ENCODE results near the gene RNASEH2A. TPM values are rescaled to one million over a fixed set of nuclear protein-coding genes. Genes with fewer than 3 reads are reported as not detected.

The RNASEH2A gene
- total RNA-seq, 4 donors from 2014 or later, result 2.3 to 18.9 (median 3.1) TPM

DNA sequence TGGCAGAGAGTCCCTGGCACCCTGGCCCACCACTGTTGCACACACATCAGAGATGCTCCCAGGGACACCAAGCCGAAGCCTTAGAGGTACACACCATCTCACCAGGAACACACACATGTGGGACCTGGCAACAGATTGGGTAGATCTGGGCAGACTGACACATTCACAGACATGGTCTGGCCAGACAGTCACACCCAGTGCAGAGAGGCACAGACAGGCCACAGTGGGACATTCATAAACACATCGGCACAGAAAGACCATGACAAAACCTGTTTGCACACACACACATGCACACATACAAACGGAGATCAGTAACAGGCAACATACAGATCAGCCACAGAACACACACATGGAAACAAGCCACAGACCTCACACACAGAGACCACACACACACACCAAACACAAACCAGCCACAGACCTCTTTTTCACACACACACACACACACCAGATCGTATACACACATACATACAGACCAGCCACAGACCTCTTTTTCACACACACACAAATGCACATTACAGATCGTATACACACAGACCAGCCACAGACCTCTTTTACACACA is 21.4 kb upstream of the RNASEH2A start:
- peaks cover 0 to 18% of the 10 kb centered on the region in 2 donors for H3K4me1 ChIP-seq
- H3K9me3 ChIP-seq, result no peaks in the 10 kb centered on the region
- H3K4me3 ChIP-seq, result no peak overlapping the region
- no peak for TF ChIP-seq POLR2A (IDR thresholded peaks at IDR 0.05)
- TF ChIP-seq, protein P1, sequence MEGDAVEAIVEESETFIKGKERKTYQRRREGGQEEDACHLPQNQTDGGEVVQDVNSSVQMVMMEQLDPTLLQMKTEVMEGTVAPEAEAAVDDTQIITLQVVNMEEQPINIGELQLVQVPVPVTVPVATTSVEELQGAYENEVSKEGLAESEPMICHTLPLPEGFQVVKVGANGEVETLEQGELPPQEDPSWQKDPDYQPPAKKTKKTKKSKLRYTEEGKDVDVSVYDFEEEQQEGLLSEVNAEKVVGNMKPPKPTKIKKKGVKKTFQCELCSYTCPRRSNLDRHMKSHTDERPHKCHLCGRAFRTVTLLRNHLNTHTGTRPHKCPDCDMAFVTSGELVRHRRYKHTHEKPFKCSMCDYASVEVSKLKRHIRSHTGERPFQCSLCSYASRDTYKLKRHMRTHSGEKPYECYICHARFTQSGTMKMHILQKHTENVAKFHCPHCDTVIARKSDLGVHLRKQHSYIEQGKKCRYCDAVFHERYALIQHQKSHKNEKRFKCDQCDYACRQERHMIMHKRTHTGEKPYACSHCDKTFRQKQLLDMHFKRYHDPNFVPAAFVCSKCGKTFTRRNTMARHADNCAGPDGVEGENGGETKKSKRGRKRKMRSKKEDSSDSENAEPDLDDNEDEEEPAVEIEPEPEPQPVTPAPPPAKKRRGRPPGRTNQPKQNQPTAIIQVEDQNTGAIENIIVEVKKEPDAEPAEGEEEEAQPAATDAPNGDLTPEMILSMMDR (IDR thresholded peaks at IDR 0.05), result no peak
- no peaks in the 10 kb centered on the region for H3K36me3 ChIP-seq
- no peak for DNase-seq
- peak overlapping the region; percentile 98 to 100 for H3K27ac ChIP-seq
- intact Hi-C loops (cut with DNase I; ENCODE audit: low total_unique reads), result no loop called here
- no peaks in the 10 kb centered on the region for H3K27me3 ChIP-seq

DNA sequence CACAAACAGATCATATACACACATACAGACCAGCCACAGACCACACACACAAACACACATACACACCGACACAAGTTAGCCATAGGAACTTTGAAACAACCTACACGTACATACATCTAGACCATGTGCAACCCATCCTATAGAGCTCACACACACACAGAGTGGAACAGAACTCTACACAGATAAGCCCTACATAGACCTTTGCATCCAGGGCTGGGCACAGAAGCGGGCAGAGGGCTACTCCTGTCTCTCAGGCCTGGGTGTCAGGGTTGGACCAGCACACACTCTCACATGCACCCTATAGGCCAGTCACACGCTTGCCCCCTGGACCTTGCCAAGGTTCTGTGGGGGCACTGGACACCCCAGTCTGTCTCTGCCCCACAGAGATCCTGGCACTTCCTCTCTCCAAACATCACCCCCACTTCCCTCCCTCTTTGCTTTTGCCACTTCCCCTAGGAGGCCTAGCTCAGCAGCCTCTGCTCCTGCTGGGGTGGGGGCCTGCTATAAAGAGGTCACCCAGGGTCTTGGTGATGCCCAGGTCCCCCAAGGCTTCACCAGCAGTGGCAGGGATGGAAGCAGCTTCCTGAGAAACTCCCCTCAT is 20.9 kb upstream of the RNASEH2A start:
- Histone ChIP-seq H3K27ac (peak overlapping the region; percentile 98 to 100), H3K9me3 (no peaks in the 10 kb centered on the region), H3K4me1 (peaks cover 0 to 18% of the 10 kb centered on the region in 2 donors), H3K36me3 (no peaks in the 10 kb centered on the region), H3K4me3 (no peak overlapping the region), H3K27me3 (no peaks in the 10 kb centered on the region)
- DNase-seq, result no peak
- no peak for TF ChIP-seq POLR2A (IDR thresholded peaks at IDR 0.05)
- intact Hi-C loops (cut with DNase I; ENCODE audit: low total_unique reads), result no loop called here

DNA sequence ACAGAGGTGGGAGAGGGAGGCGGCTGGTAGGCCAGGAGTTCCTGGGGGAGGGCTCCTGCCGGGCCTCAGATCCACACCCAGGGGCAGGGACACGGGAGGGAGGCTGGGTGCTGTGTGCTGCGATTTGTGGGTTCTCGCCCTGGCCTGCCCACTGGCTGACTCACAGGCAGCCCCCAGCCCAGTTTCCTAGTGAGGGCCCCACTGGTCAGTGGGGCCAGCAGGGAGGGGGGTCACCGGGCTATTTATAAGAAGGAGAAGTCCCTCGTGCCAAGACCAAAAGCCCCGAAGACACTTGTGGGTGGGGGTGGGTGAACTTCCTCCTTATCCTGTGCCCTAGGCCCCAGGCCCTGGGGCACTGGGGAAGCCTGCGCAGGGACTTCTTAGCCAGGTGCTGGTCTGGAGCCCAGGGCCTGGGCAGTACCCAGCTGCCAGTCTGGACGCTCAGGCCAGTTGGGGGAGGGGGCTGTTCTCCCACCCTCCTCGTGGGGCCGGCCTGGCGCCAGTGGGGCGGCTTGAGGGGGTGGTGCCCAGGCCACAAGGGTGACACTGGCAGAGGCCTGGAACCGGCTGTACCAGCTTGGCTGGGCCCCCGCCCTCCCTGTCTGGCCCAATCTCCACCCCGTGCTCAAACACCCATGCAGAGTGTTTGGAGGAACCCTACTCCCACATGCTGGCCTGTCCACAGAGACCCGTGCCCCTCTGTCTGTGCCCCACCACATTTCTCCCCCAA is 20.1 kb upstream of the RNASEH2A start:
- intact Hi-C loops (cut with DNase I; ENCODE audit: low total_unique reads), result no loop called here
- no peaks in the 10 kb centered on the region for H3K36me3 ChIP-seq
- peak overlapping the region; percentile 98 to 100 for H3K27ac ChIP-seq
- no peaks in the 10 kb centered on the region for H3K27me3 ChIP-seq
- no peak for DNase-seq
- peak in 1 of 2 donors; percentile 40 for TF ChIP-seq POLR2A (IDR thresholded peaks at IDR 0.05)
- TF ChIP-seq, protein P1 (IDR thresholded peaks at IDR 0.05), result no peak
- H3K9me3 ChIP-seq, result no peaks in the 10 kb centered on the region
- peaks cover 0 to 18% of the 10 kb centered on the region in 2 donors for H3K4me1 ChIP-seq
- H3K4me3 ChIP-seq, result no peak overlapping the region

DNA sequence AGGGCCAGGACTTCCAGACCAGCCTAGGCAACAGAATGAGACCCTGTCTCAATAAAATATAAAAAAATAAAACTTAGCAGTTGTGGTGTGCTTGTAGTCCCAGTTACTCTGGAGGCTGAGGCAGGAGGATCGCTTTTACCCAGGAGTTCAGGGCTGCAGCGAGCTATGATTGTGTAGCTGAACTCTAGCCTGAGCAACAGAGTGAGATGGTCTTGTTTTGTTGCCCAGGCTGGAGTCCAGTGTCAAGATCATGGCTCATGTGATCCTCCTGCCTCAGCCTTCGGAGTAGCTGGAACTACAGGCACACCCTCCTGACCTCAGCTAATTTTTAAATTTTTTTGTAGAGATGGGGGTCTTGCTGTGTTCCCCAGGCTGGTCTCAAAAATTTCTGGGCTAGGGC is 19.4 kb upstream of the RNASEH2A start:
- no peaks in the 10 kb centered on the region for H3K36me3 ChIP-seq
- intact Hi-C loops (cut with DNase I; ENCODE audit: low total_unique reads), result no loop called here
- H3K9me3 ChIP-seq, result no peaks in the 10 kb centered on the region
- no peak overlapping the region for H3K4me3 ChIP-seq
- DNase-seq, result no peak
- H3K4me1 ChIP-seq, result peaks cover 0 to 18% of the 10 kb centered on the region in 2 donors
- no peaks in the 10 kb centered on the region for H3K27me3 ChIP-seq
- no peak for TF ChIP-seq POLR2A (IDR thresholded peaks at IDR 0.05)
- TF ChIP-seq, protein P1 (IDR thresholded peaks at IDR 0.05), result no peak
- H3K27ac ChIP-seq, result peak overlapping the region; percentile 98 to 100

DNA sequence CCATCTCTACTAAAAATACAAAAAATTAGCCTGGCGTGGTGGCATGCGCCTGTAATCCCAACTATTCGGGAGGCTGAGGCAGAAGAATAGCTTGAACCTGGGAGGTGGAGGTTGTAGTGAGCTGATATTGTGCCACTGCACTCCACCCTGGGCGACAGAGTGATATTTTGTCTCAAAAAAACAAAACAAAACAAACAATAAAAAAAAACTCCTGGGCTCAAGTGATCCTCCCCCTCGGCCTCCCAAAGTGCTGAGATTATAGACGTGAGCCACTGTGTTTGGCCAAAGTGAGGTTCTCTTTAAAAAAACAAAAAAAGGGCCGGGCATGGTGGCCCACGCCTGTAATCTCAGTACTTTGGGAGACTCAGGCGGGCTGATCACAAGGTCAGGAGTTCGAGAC is 18.9 kb upstream of the RNASEH2A start:
- H3K27ac ChIP-seq, result peak overlapping the region; percentile 98 to 100
- no peak for TF ChIP-seq POLR2A (IDR thresholded peaks at IDR 0.05)
- TF ChIP-seq, protein P1 (IDR thresholded peaks at IDR 0.05), result no peak
- no peaks in the 10 kb centered on the region for H3K36me3 ChIP-seq
- intact Hi-C loops (cut with DNase I; ENCODE audit: low total_unique reads), result no loop called here
- no peak for DNase-seq
- H3K4me1 ChIP-seq, result peaks cover 0 to 18% of the 10 kb centered on the region in 2 donors
- no peak overlapping the region for H3K4me3 ChIP-seq
- no peaks in the 10 kb centered on the region for H3K27me3 ChIP-seq
- no peaks in the 10 kb centered on the region for H3K9me3 ChIP-seq

Measured in uterus (tissue), 4 donors.